Measurements from ENCODE around the gene BRCA1.

BRCA1 gene

GRCh38 chr17:43025290-43025657 is 99.9 kb downstream of the BRCA1 start:
- no peaks in the 10 kb centered on the region for H3K27me3 ChIP-seq (ENCODE audit: control insufficient read depth in 1 of 2, insufficient read depth in 2 of 2, low read length in 2 of 2)
- H3K4me3 ChIP-seq (ENCODE audit: low read depth in 1 of 2, low read length in 2 of 2): peak overlapping the region in 1 of 2 donors; percentile 50
- no peaks in the 10 kb centered on the region for H3K9me3 ChIP-seq (ENCODE audit: control insufficient read depth in 1 of 2, low read length in 2 of 2)
- no peak overlapping the region for H3K27ac ChIP-seq (ENCODE audit: low read depth, low read length)
- H3K4me1 ChIP-seq (ENCODE audit: control insufficient read depth in 1 of 2, insufficient read depth in 2 of 2, low read length in 2 of 2): peaks cover 3 to 17% of the 10 kb centered on the region in 2 donors
- no peak overlapping the region for H3K9ac ChIP-seq (ENCODE audit: low read depth in 1 of 2, low read length in 2 of 2)
- no peaks in the 10 kb centered on the region for H3K36me3 ChIP-seq (ENCODE audit: control insufficient read depth in 1 of 2, insufficient read depth in 2 of 2, low read length in 2 of 2)

- no peak within 1 kb of the TSS for H3K27ac ChIP-seq (ENCODE audit: low read depth, low read length)
- peak within 1 kb of the TSS; percentile 62 to 72 for H3K9ac ChIP-seq (ENCODE audit: low read depth in 1 of 2, low read length in 2 of 2)
- H3K27me3 ChIP-seq (ENCODE audit: control insufficient read depth in 1 of 2, insufficient read depth in 2 of 2, low read length in 2 of 2): no peaks in the 10 kb centered on the region
- peaks cover 9 to 23% of the 10 kb centered on the region in 2 donors for H3K4me1 ChIP-seq (ENCODE audit: control insufficient read depth in 1 of 2, insufficient read depth in 2 of 2, low read length in 2 of 2)
- H3K9me3 ChIP-seq (ENCODE audit: control insufficient read depth in 1 of 2, low read length in 2 of 2): no peaks in the 10 kb centered on the region
- H3K36me3 ChIP-seq (ENCODE audit: control insufficient read depth in 1 of 2, insufficient read depth in 2 of 2, low read length in 2 of 2): no peaks in the 10 kb centered on the region
- H3K4me3 ChIP-seq (ENCODE audit: low read depth in 1 of 2, low read length in 2 of 2): peak within 1 kb of the TSS; percentile 75 to 80
These were observed 100.5 kb downstream of the BRCA1 start, which contains the start of gene RND2 for GRCh38 chr17:43024407-43025289. Gene RND2 (plus strand): TSS chr17:43025231. CDS start chr17:43025348, 117 bp downstream.

DNA sequence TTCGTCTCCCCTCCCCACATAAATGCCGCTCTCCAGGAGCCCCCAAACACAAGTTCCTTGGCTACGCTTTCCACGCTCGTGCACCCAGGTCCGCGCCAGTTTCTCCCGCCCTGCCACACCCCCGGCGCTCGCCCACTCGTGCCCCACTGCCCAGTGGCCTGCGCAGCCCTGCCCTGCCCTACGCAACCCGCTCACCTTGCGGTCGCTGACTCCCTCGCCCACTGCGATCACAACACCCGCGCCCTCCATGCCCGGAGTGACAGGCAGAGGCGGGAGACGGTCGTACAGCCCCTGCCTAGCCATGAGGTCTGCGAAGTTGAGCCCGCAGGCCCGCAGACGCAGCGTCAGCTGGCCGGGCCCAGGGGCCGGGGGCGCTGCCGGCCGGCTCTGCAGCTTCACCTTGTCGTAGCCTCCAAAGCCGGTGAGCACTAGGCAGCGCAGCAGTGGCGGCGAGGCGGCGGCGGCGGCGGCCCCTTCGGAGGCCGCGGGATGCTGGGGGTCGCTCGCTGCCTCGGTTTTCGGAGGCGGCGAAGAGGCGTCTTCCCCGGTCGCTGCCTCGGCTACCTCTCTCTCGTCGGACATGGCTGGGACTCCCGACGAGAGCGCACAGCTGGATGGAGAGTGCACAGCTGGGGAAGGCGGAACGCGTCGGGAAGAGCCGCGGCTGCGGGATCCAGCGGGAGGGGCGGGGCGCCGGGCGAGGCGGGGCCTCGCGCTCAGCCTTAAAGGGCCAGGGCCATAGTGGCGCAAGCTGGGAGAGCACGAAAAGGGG is 103.2 kb downstream of the BRCA1 start, which contains the start of gene VAT1:
Gene VAT1, minus strand, starts transcription at position 645 of the 772 bp plus-strand sequence. Its CDS starts 63 bp downstream, at position 582.
- Histone ChIP-seq H3K27ac (ENCODE audit: low read depth, low read length) (peak within 1 kb of the TSS; percentile 80), H3K9ac (ENCODE audit: low read depth in 1 of 2, low read length in 2 of 2) (peak within 1 kb of the TSS; percentile 77 to 85), H3K27me3 (ENCODE audit: control insufficient read depth in 1 of 2, insufficient read depth in 2 of 2, low read length in 2 of 2) (no peaks in the 10 kb centered on the region), H3K4me3 (ENCODE audit: low read depth in 1 of 2, low read length in 2 of 2) (peak within 1 kb of the TSS; percentile 88 to 91), H3K9me3 (ENCODE audit: control insufficient read depth in 1 of 2, low read length in 2 of 2) (no peaks in the 10 kb centered on the region), H3K36me3 (ENCODE audit: control insufficient read depth in 1 of 2, insufficient read depth in 2 of 2, low read length in 2 of 2) (peaks cover 0 to 4% of the 10 kb centered on the region in 2 donors), H3K4me1 (ENCODE audit: control insufficient read depth in 1 of 2, insufficient read depth in 2 of 2, low read length in 2 of 2) (peaks cover 12 to 38% of the 10 kb centered on the region in 2 donors)

- peaks cover 15 to 41% of the 10 kb centered on the region in 2 donors for H3K4me1 ChIP-seq (ENCODE audit: control insufficient read depth in 1 of 2, insufficient read depth in 2 of 2, low read length in 2 of 2)
These were observed 104.1 kb downstream of the BRCA1 start for GRCh38 chr17:43020789-43021740.

DNA sequence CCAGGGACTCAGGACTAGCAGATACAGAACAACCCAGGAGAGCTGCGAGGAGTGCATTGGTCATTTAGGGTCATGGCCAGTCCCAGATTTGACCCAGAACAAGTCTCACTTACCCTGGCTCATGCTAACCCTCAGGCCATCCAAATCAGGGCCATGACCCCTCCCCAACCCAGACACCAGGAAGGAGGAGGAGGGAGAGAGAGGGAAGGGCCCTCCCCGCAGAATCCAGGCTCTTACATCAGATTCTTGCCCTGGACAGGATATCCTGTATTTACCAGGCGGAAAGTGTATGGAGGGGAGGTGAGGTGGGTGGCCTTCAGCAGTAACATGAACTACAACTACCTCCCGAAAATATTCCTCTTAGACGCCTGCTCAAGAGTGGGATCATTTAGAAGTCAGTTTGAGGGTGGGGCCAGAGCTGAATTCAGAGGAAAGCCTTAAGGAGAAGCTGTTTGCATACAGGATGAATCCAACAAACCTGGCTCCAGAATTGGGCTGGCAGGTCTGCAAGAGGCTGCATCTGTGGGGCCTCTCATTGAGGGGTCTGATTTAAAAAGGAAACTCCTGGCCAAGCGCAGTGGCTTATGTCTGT is 105.0 kb downstream of the BRCA1 start:
- peaks cover 19 to 46% of the 10 kb centered on the region in 2 donors for H3K4me1 ChIP-seq (ENCODE audit: control insufficient read depth in 1 of 2, insufficient read depth in 2 of 2, low read length in 2 of 2)
- H3K36me3 ChIP-seq (ENCODE audit: control insufficient read depth in 1 of 2, insufficient read depth in 2 of 2, low read length in 2 of 2): peaks cover 6 to 15% of the 10 kb centered on the region in 2 donors
- no peaks in the 10 kb centered on the region for H3K27me3 ChIP-seq (ENCODE audit: control insufficient read depth in 1 of 2, insufficient read depth in 2 of 2, low read length in 2 of 2)
- peak overlapping the region; percentile 16 to 55 for H3K9ac ChIP-seq (ENCODE audit: low read depth in 1 of 2, low read length in 2 of 2)
- H3K9me3 ChIP-seq (ENCODE audit: control insufficient read depth in 1 of 2, low read length in 2 of 2): no peaks in the 10 kb centered on the region
- no peak overlapping the region for H3K27ac ChIP-seq (ENCODE audit: low read depth, low read length)
- H3K4me3 ChIP-seq (ENCODE audit: low read depth in 1 of 2, low read length in 2 of 2): peak overlapping the region in 1 of 2 donors; percentile 42

More at GRCh38 chr17:43020789-43021740, 104.1 kb downstream of the BRCA1 start:
- Histone ChIP-seq H3K4me3 (ENCODE audit: low read depth in 1 of 2, low read length in 2 of 2) (peak overlapping the region; percentile 88 to 91), H3K9ac (ENCODE audit: low read depth in 1 of 2, low read length in 2 of 2) (peak overlapping the region; percentile 77 to 85), H3K9me3 (ENCODE audit: control insufficient read depth in 1 of 2, low read length in 2 of 2) (no peaks in the 10 kb centered on the region), H3K27me3 (ENCODE audit: control insufficient read depth in 1 of 2, insufficient read depth in 2 of 2, low read length in 2 of 2) (no peaks in the 10 kb centered on the region), H3K36me3 (ENCODE audit: control insufficient read depth in 1 of 2, insufficient read depth in 2 of 2, low read length in 2 of 2) (peaks cover 3 to 9% of the 10 kb centered on the region in 2 donors), H3K27ac (ENCODE audit: low read depth, low read length) (peak overlapping the region; percentile 80)

DNA sequence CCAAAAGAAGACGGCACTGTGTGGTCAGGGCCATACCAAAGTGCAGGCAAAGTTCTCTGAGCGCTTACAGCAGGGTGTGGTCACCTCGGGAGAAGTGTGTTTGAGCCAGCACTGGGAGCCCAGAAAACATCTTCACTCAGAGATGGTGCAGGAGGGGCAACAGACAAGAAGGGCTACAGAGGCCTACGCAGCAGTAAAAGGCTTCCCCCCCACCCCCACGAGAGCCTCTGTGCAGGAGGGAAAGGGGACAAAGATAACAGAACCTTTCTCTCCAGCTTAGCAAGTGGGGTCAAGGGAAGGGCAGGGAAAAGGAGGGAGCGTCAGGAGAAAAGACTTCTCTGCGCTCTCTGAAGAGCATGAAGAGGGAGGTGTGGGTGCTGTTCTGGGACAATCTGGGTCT is 105.7 kb downstream of the BRCA1 start:
- no peaks in the 10 kb centered on the region for H3K27me3 ChIP-seq (ENCODE audit: control insufficient read depth in 1 of 2, insufficient read depth in 2 of 2, low read length in 2 of 2)
- no peaks in the 10 kb centered on the region for H3K9me3 ChIP-seq (ENCODE audit: control insufficient read depth in 1 of 2, low read length in 2 of 2)
- no peak overlapping the region for H3K27ac ChIP-seq (ENCODE audit: low read depth, low read length)
- H3K4me1 ChIP-seq (ENCODE audit: control insufficient read depth in 1 of 2, insufficient read depth in 2 of 2, low read length in 2 of 2): peaks cover 15 to 42% of the 10 kb centered on the region in 2 donors
- H3K36me3 ChIP-seq (ENCODE audit: control insufficient read depth in 1 of 2, insufficient read depth in 2 of 2, low read length in 2 of 2): peaks cover 12 to 22% of the 10 kb centered on the region in 2 donors
- peak overlapping the region; percentile 16 to 55 for H3K9ac ChIP-seq (ENCODE audit: low read depth in 1 of 2, low read length in 2 of 2)
- peak overlapping the region in 1 of 2 donors; percentile 42 for H3K4me3 ChIP-seq (ENCODE audit: low read depth in 1 of 2, low read length in 2 of 2)

DNA sequence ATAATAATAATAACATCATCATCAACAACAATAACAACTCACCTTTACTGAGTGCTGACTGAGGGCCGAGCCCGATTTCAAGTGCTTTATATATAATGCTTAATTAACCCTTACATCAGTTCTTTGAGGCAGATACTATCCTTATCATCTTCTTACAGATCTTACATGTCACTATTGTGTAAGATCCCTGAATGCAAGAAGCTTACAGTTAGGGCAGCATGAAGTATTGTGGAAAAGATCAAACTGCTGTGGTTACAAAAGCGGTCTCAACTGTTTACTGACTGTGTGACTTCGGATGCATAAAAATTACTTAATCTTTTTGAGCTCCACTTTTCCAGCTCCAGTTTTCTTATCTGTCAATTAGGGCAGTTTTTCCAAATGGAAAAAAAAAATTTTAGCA is 106.2 kb downstream of the BRCA1 start:
- Histone ChIP-seq H3K27ac (ENCODE audit: low read depth, low read length) (no peak overlapping the region), H3K9me3 (ENCODE audit: control insufficient read depth in 1 of 2, low read length in 2 of 2) (no peaks in the 10 kb centered on the region), H3K4me3 (ENCODE audit: low read depth in 1 of 2, low read length in 2 of 2) (no peak overlapping the region), H3K9ac (ENCODE audit: low read depth in 1 of 2, low read length in 2 of 2) (no peak overlapping the region), H3K36me3 (ENCODE audit: control insufficient read depth in 1 of 2, insufficient read depth in 2 of 2, low read length in 2 of 2) (peaks cover 17 to 25% of the 10 kb centered on the region in 2 donors), H3K4me1 (ENCODE audit: control insufficient read depth in 1 of 2, insufficient read depth in 2 of 2, low read length in 2 of 2) (peaks cover 15 to 38% of the 10 kb centered on the region in 2 donors), H3K27me3 (ENCODE audit: control insufficient read depth in 1 of 2, insufficient read depth in 2 of 2, low read length in 2 of 2) (no peaks in the 10 kb centered on the region)

GRCh38 chr17:43018008-43018853 is 106.9 kb downstream of the BRCA1 start:
- no peak overlapping the region for H3K27ac ChIP-seq (ENCODE audit: low read depth, low read length)
- H3K9me3 ChIP-seq (ENCODE audit: control insufficient read depth in 1 of 2, low read length in 2 of 2): no peaks in the 10 kb centered on the region
- no peak overlapping the region for H3K4me3 ChIP-seq (ENCODE audit: low read depth in 1 of 2, low read length in 2 of 2)
- no peak overlapping the region for H3K9ac ChIP-seq (ENCODE audit: low read depth in 1 of 2, low read length in 2 of 2)
- peaks cover 22 to 32% of the 10 kb centered on the region in 2 donors for H3K36me3 ChIP-seq (ENCODE audit: control insufficient read depth in 1 of 2, insufficient read depth in 2 of 2, low read length in 2 of 2)
- H3K4me1 ChIP-seq (ENCODE audit: control insufficient read depth in 1 of 2, insufficient read depth in 2 of 2, low read length in 2 of 2): peaks cover 15 to 38% of the 10 kb centered on the region in 2 donors
- no peaks in the 10 kb centered on the region for H3K27me3 ChIP-seq (ENCODE audit: control insufficient read depth in 1 of 2, insufficient read depth in 2 of 2, low read length in 2 of 2)
